ENCODE data around the gene EXOC4.

DNA sequence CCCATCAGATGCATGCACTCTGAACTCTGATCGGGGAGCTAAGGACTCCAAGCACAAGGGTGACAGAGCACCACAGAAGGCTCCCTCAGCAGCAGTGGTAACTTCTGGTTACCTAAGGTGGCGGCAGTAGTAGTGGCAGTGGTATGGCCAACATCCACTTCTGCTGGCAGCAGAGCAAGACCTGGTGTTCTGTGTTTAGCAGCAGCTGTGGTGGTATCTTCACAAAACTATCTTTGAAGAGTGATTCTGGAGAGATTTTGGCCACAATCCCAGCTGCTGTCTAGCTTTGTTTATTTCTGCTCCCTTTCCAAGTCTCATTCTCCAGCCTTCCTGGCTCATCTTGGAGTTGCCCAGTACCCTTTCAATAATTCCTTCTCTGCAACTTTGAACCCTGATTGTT lies 771.9 kb downstream of the EXOC4 start:
- TF ChIP-seq POLR2AphosphoS5 (IDR thresholded peaks at IDR 0.05): no peak
- TF ChIP-seq, protein P1, sequence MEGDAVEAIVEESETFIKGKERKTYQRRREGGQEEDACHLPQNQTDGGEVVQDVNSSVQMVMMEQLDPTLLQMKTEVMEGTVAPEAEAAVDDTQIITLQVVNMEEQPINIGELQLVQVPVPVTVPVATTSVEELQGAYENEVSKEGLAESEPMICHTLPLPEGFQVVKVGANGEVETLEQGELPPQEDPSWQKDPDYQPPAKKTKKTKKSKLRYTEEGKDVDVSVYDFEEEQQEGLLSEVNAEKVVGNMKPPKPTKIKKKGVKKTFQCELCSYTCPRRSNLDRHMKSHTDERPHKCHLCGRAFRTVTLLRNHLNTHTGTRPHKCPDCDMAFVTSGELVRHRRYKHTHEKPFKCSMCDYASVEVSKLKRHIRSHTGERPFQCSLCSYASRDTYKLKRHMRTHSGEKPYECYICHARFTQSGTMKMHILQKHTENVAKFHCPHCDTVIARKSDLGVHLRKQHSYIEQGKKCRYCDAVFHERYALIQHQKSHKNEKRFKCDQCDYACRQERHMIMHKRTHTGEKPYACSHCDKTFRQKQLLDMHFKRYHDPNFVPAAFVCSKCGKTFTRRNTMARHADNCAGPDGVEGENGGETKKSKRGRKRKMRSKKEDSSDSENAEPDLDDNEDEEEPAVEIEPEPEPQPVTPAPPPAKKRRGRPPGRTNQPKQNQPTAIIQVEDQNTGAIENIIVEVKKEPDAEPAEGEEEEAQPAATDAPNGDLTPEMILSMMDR (IDR thresholded peaks at IDR 0.05): no peak
- no peak for TF ChIP-seq POLR2A (IDR thresholded peaks at IDR 0.05)
